Transverse colon (tissue), 4 donors: ENCODE data around the gene KLHL29.

Experiments
- POLR2A ChIP-seq: fragments of 450-650 bp; IDR thresholded peaks from one replicate; pipeline ENCODE4 v1.6.1; 2016; ENCODE audit warnings: antibody characterized with exemption, mild to moderate bottlenecking, moderate library complexity
- POLR2AphosphoS5 ChIP-seq, 3 donors: sonication (generic); formaldehyde crosslinking; IDR thresholded peaks; one replicate each; pipeline ENCODE4 v1.6.1; 2016; ENCODE audit warnings: antibody characterized with exemption in 3 of 3
- TF ChIP-seq, protein P1 (sequence below), 5 experiments: fragments of 200-600 bp in 3 of 5; fragments of 450-650 bp in 2 of 5; sonication (generic) in 3 of 5; IDR thresholded peaks; 1 replicate in 2 of 5; 2 replicates in 3 of 5; pipeline ENCODE4 v1.5.1; 2016 to 2017; ENCODE audit warnings: antibody characterized with exemption in 5 of 5, inconsistent platforms in 3 of 5, mild to moderate bottlenecking in 2 of 5, moderate library complexity in 1 of 5

DNA sequence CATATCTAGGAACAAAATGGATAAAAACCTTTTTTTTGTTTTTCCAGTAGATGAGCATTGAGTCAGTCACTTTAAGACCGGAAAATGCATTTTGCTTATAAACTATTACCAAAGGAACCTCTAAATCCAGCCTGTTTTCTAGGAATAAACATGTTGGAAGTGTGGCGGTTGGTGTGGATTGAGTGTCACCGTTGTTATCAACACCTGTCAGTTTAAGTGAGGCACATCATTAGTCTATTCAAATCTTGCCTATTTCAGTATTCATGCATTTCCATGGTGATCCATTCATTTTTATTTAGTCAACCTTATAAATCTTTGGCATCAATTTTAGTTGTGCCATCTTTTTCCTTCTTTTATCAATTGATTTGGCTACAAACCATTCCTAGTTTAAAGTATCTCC is 3.3 kb downstream of the KLHL29 start:
- TF ChIP-seq, protein P1, sequence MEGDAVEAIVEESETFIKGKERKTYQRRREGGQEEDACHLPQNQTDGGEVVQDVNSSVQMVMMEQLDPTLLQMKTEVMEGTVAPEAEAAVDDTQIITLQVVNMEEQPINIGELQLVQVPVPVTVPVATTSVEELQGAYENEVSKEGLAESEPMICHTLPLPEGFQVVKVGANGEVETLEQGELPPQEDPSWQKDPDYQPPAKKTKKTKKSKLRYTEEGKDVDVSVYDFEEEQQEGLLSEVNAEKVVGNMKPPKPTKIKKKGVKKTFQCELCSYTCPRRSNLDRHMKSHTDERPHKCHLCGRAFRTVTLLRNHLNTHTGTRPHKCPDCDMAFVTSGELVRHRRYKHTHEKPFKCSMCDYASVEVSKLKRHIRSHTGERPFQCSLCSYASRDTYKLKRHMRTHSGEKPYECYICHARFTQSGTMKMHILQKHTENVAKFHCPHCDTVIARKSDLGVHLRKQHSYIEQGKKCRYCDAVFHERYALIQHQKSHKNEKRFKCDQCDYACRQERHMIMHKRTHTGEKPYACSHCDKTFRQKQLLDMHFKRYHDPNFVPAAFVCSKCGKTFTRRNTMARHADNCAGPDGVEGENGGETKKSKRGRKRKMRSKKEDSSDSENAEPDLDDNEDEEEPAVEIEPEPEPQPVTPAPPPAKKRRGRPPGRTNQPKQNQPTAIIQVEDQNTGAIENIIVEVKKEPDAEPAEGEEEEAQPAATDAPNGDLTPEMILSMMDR (IDR thresholded peaks at IDR 0.05) = no peak
- TF ChIP-seq POLR2A = no peak
- no peak for TF ChIP-seq POLR2AphosphoS5 (IDR thresholded peaks at IDR 0.05)
